Hepatocyte (in vitro differentiated cells): ENCODE data around the gene LDLRAP1. TPM values are rescaled to one million over a fixed set of nuclear protein-coding genes. Genes with fewer than 3 reads are reported as not detected.

Experiments used
- DNase-seq: peaks from one replicate; pipeline ENCODE4 v3.0.0-alpha.2; 2016; ENCODE audit warnings: low spot score
- H2AFZ ChIP-seq: fragments of 200-600 bp; sonication (generic); 2 replicates; pipeline ENCODE4 v1.6.0; 2016; ENCODE audit warnings: antibody characterized with exemption, mild to moderate bottlenecking
- H3K27ac ChIP-seq: fragments of 200-600 bp; sonication (generic); 2 replicates; pipeline ENCODE4 v1.5.1; 2016; ENCODE audit warnings: mild to moderate bottlenecking
- H3K27me3 ChIP-seq: fragments of 200-600 bp; sonication (generic); 2 replicates; pipeline ENCODE4 v1.6.1; 2016
- H3K36me3 ChIP-seq: fragments of 200-600 bp; sonication (generic); replicated peaks from 2 replicates; pipeline ENCODE4 v1.5.1; 2016; ENCODE audit warnings: low read depth; ENCODE audit not compliant: insufficient read depth
- H3K4me1 ChIP-seq: fragments of 200-600 bp; sonication (generic); 2 replicates; pipeline ENCODE4 v1.5.1; 2016; ENCODE audit warnings: mild to moderate bottlenecking, moderate library complexity; ENCODE audit not compliant: insufficient read depth
- H3K4me2 ChIP-seq: fragments of 200-600 bp; sonication (generic); 2 replicates; pipeline ENCODE4 v1.6.0; 2016
- H3K4me3 ChIP-seq: fragments of 200-600 bp; sonication (generic); 2 replicates; pipeline ENCODE4 v1.5.1; 2016; ENCODE audit warnings: mild to moderate bottlenecking
- H3K79me2 ChIP-seq: fragments of 200-600 bp; sonication (generic); 2 replicates; pipeline ENCODE4 v1.6.0; 2017; ENCODE audit warnings: mild to moderate bottlenecking
- H3K9me2 ChIP-seq: fragments of 200-600 bp; sonication (generic); replicated peaks from 2 replicates; pipeline ENCODE4 v1.6.0; 2017; ENCODE audit warnings: mild to moderate bottlenecking; ENCODE audit not compliant: insufficient read depth
- H3K9me3 ChIP-seq: fragments of 200-600 bp; sonication (generic); 2 replicates; pipeline ENCODE4 v1.5.1; 2016; ENCODE audit warnings: low read depth, mild to moderate bottlenecking
- H4K20me1 ChIP-seq: fragments of 200-600 bp; sonication (generic); 2 replicates; pipeline ENCODE4 v1.6.0; 2016; ENCODE audit warnings: mild to moderate bottlenecking; ENCODE audit not compliant: insufficient read depth, poor library complexity, severe bottlenecking
- EZH2 ChIP-seq: fragments of 200-600 bp; sonication (generic); IDR thresholded peaks from 2 replicates; pipeline ENCODE4 v1.6.1; 2016; ENCODE audit warnings: antibody characterized with exemption, mild to moderate bottlenecking, borderline replicate concordance
- EZH2phosphoT487 ChIP-seq: fragments of 200-600 bp; sonication (generic); IDR thresholded peaks from one replicate; pipeline ENCODE4 v1.6.1; 2018; ENCODE audit warnings: antibody characterized with exemption, mild to moderate bottlenecking, low read depth, moderate library complexity; ENCODE audit not compliant: unreplicated experiment, severe bottlenecking
- WGBS: methylation state at CpG from one replicate; pipeline ENCODE4 v1.1.6; 2016; ENCODE audit warnings: low lambda C conversion rate; ENCODE audit errors: missing lambda C conversion rate; 5-methylcytosine and 5-hydroxymethylcytosine counted together
- polyA plus RNA-seq: library from polyadenylated mRNA; unstranded; fragments of >200 nt; fragmentation: Nextera tagmentation; extraction: Ambion mirVana; gene quantifications from 2 replicates; pipeline ENCODE4 v1.2.1, GENCODE V29; 2016
- total RNA-seq: library from RNA; depleted of rRNA; stranded (reverse); fragments of >200 nt; gene quantifications from 2 replicates; pipeline ENCODE4 v1.2.3, GENCODE V29; 2014
- TF ChIP-seq, protein P1 (sequence below): fragments of 200-600 bp; sonication (generic); IDR thresholded peaks from 2 replicates; pipeline ENCODE4 v1.5.1; 2016; ENCODE audit warnings: antibody characterized with exemption, mild to moderate bottlenecking; ENCODE audit not compliant: poor library complexity

The LDLRAP1 gene
- total and polyA plus RNA-seq, 2 experiments from 2014 or later: 17.3 to 27.5 TPM

GRCh38 chr1:25571522-25571970, 28.1 kb downstream of the LDLRAP1 start:
- Histone ChIP-seq H3K27me3 (no peaks in the 10 kb centered on the region), H3K9me2 (no peaks in the 10 kb centered on the region), H4K20me1 (no peaks in the 10 kb centered on the region), H3K79me2 (no peaks in the 10 kb centered on the region), H3K4me3 (no peak overlapping the region), H3K4me2 (no peak overlapping the region), H3K36me3 (no peaks in the 10 kb centered on the region), H2AFZ (no peak overlapping the region), H3K9me3 (no peaks in the 10 kb centered on the region), H3K27ac (no peak overlapping the region), H3K4me1 (peaks cover 47% of the 10 kb centered on the region)
- DNase-seq: no peak
- WGBS: 90% methylated on average over 6 of the region's 6 CpGs
- TF ChIP-seq EZH2phosphoT487 (no peak), EZH2 (no peak)
- TF ChIP-seq, protein P1, sequence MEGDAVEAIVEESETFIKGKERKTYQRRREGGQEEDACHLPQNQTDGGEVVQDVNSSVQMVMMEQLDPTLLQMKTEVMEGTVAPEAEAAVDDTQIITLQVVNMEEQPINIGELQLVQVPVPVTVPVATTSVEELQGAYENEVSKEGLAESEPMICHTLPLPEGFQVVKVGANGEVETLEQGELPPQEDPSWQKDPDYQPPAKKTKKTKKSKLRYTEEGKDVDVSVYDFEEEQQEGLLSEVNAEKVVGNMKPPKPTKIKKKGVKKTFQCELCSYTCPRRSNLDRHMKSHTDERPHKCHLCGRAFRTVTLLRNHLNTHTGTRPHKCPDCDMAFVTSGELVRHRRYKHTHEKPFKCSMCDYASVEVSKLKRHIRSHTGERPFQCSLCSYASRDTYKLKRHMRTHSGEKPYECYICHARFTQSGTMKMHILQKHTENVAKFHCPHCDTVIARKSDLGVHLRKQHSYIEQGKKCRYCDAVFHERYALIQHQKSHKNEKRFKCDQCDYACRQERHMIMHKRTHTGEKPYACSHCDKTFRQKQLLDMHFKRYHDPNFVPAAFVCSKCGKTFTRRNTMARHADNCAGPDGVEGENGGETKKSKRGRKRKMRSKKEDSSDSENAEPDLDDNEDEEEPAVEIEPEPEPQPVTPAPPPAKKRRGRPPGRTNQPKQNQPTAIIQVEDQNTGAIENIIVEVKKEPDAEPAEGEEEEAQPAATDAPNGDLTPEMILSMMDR: no peak

DNA sequence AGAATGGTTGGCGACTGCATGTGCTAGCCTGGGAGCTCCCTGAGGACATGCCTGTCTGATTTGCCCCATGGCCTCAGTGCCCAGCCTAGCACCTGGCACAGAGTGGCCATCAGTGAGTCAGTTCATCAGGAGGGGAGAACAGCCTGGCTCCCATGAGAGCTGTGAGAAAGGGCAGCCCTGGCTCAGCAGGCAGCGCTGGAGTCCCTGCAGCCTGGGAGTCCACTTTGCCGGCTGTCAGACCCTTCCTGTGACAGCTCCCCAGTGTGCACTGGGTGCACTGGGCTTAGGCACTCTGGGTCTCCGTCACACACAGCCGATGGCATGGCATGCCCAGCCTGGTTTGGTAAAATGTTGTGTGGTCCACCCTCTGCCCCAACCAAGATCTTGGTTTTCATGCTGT, 28.7 kb downstream of the LDLRAP1 start:
- H3K4me2 ChIP-seq: no peak overlapping the region
- H3K4me3 ChIP-seq: no peak overlapping the region
- no peak overlapping the region for H3K27ac ChIP-seq
- no peaks in the 10 kb centered on the region for H3K79me2 ChIP-seq
- no peaks in the 10 kb centered on the region for H3K27me3 ChIP-seq
- TF ChIP-seq, protein P1: no peak
- no peak for TF ChIP-seq EZH2
- no peak for TF ChIP-seq EZH2phosphoT487
- no peak for DNase-seq
- H3K9me2 ChIP-seq: no peaks in the 10 kb centered on the region
- H3K4me1 ChIP-seq: peaks cover 44% of the 10 kb centered on the region
- no peaks in the 10 kb centered on the region for H3K36me3 ChIP-seq
- no peak overlapping the region for H2AFZ ChIP-seq
- H4K20me1 ChIP-seq: no peaks in the 10 kb centered on the region
- WGBS: 93% methylated on average over 5 of the region's 5 CpGs
- H3K9me3 ChIP-seq: no peaks in the 10 kb centered on the region

DNA sequence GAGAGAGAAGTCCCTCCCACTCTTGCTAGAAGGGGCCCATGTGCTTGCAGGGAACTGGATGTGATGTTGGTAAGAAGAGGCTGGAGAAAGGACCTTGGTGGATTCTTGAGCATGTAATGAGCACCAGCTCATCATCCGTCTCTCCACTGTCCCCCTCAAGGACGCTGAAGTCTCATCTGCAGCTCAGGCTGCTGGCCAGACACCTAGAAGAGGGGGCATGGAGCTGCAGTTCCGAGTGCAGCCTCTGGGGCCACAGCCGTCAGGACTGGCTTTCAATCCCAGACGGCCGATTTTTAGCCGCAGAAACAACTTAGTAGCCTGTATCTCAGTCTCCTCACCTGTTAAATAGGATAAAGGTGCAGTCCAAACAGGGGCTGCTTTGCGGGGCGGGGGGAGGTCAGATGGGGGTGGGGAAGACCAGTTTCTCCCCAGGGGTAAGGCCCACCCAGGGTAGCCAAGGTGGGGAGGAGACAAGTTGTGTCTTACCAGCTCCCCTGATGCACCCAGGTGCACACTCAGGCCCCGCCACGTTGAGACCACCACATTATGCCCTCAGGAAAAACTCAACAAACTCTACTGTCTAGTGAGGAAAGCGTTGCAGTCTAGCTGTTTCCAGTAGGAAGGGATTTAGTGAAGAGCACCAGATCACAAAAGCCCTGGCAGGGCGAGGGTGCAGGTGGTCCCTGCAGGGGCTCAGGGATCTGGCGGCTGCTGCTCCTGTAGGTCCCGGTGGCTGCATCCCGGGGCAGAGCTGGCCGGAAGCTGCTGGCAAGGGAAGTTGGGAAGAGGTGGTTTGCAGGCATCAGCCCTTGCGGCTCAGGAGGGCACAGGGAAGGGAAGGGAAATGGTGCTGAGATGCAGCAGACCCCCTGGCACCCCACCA, 29.5 kb downstream of the LDLRAP1 start:
- Histone ChIP-seq H2AFZ (no peak overlapping the region), H3K9me3 (no peaks in the 10 kb centered on the region), H3K36me3 (no peaks in the 10 kb centered on the region), H3K79me2 (no peaks in the 10 kb centered on the region), H3K27ac (peak overlapping the region; percentile 25), H3K4me3 (no peak overlapping the region), H4K20me1 (no peaks in the 10 kb centered on the region), H3K4me1 (peaks cover 36% of the 10 kb centered on the region), H3K27me3 (no peaks in the 10 kb centered on the region), H3K9me2 (no peaks in the 10 kb centered on the region), H3K4me2 (peak overlapping the region; percentile 61)
- WGBS: 42% methylated on average over 18 of the region's 18 CpGs
- peak; percentile 79 for DNase-seq
- TF ChIP-seq EZH2 (no peak), EZH2phosphoT487 (no peak)
- TF ChIP-seq, protein P1: peak; percentile 46
